Vagina (tissue), 2 donors: ENCODE results near the gene SCAF1. TPM values are rescaled to one million over a fixed set of nuclear protein-coding genes. Genes with fewer than 3 reads are reported as not detected.
"Not testable (repeated sequence)": the region's sequence is repeated elsewhere in the genome, so short reads cannot be mapped to it uniquely, and the experiment has no call there.

Experiments
- DNase-seq, 2 donors: peaks; one replicate each; pipeline ENCODE4 v3.0.0-alpha.2; 2017; ENCODE audit errors: extremely low spot score in 2 of 2
- H3K27ac ChIP-seq: fragments of 200-600 bp; sonication (generic); one replicate; pipeline ENCODE4 v1.5.1; 2019
- H3K27me3 ChIP-seq: fragments of 200-600 bp; sonication (generic); one replicate; pipeline ENCODE4 v1.5.1; 2019
- H3K36me3 ChIP-seq, 2 donors: fragments of 200-600 bp; sonication (generic); one replicate each; pipeline ENCODE4 v1.5.1; 2017 to 2019
- H3K4me1 ChIP-seq: fragments of 200-600 bp; sonication (generic); one replicate; pipeline ENCODE4 v1.5.1; 2019
- H3K4me3 ChIP-seq, 2 donors: fragments of 200-600 bp; sonication (generic); 1 replicate in 1 of 2; 2 replicates in 1 of 2; pipeline ENCODE4 v1.5.1; 2016 to 2019
- H3K9me3 ChIP-seq: fragments of 200-600 bp; sonication (generic); one replicate; pipeline ENCODE4 v1.5.1; 2019
- POLR2A ChIP-seq, 2 donors: fragments of 450-650 bp; IDR thresholded peaks; one replicate each; pipeline ENCODE4 v1.6.1; 2017; ENCODE audit warnings: antibody characterized with exemption in 2 of 2, mild to moderate bottlenecking in 2 of 2, moderate library complexity in 2 of 2
- POLR2AphosphoS5 ChIP-seq, 2 donors: sonication (generic); formaldehyde crosslinking; IDR thresholded peaks; one replicate each; pipeline ENCODE4 v1.9.0; 2017; ENCODE audit warnings: antibody characterized with exemption in 2 of 2, mild to moderate bottlenecking in 2 of 2, low read depth in 1 of 2; ENCODE audit not compliant: insufficient read depth in 1 of 2
- intact Hi-C: fragments of 100-400 bp; cut with DNase I; formaldehyde crosslinking; loops from one replicate; pipeline ENCODE4 v1.15.1; 2023
- total RNA-seq: library from RNA; depleted of rRNA; stranded (reverse); fragments of >200 nt; gene quantifications from one replicate; pipeline ENCODE4 v1.2.3, GENCODE V29; 2016
- TF ChIP-seq, protein P1 (sequence below), 3 experiments: fragments of 450-650 bp in 2 of 3; fragments of 200-600 bp in 1 of 3; sonication (generic) in 1 of 3; IDR thresholded peaks; one replicate each; pipeline ENCODE4 v1.5.1; 2017 to 2019; ENCODE audit warnings: antibody characterized with exemption in 3 of 3, mild to moderate bottlenecking in 2 of 3, moderate library complexity in 2 of 3

Gene SCAF1
- total RNA-seq, 1 donor from 2014 or later, result 20.4 TPM

DNA sequence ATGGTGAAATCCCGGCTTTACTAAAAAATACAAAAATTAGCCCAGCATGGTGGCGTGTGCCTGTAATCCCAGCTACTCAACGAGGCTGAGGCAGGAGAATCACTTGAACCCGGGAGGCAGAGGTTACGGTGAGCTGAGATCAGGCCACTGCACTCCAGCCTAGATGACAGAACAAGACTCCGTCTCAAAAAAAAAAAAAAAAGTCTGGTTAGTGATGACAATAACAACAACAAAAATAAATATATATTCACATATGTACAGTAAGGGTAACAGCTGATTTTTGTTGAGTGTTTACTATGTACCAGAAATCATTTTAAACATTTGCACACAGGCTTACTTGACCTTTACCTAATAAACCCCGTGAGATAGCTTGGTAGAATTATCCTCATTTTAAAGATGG lies 25.1 kb upstream of the SCAF1 start:
- peaks cover 0 to 66% of the 10 kb centered on the region in 2 donors for H3K36me3 ChIP-seq
- intact Hi-C loops, result no loop called here
- H3K4me3 ChIP-seq, result no peak overlapping the region
- DNase-seq, result no peak
- no peaks in the 10 kb centered on the region for H3K27me3 ChIP-seq
- no peaks in the 10 kb centered on the region for H3K9me3 ChIP-seq
- peaks cover 16% of the 10 kb centered on the region for H3K4me1 ChIP-seq
- TF ChIP-seq, protein P1, sequence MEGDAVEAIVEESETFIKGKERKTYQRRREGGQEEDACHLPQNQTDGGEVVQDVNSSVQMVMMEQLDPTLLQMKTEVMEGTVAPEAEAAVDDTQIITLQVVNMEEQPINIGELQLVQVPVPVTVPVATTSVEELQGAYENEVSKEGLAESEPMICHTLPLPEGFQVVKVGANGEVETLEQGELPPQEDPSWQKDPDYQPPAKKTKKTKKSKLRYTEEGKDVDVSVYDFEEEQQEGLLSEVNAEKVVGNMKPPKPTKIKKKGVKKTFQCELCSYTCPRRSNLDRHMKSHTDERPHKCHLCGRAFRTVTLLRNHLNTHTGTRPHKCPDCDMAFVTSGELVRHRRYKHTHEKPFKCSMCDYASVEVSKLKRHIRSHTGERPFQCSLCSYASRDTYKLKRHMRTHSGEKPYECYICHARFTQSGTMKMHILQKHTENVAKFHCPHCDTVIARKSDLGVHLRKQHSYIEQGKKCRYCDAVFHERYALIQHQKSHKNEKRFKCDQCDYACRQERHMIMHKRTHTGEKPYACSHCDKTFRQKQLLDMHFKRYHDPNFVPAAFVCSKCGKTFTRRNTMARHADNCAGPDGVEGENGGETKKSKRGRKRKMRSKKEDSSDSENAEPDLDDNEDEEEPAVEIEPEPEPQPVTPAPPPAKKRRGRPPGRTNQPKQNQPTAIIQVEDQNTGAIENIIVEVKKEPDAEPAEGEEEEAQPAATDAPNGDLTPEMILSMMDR (IDR thresholded peaks at IDR 0.05), result no peak
- no peak for TF ChIP-seq POLR2A (IDR thresholded peaks at IDR 0.05)
- no peak for TF ChIP-seq POLR2AphosphoS5 (IDR thresholded peaks at IDR 0.05; ENCODE audit: insufficient read depth in 1 of 2, low read depth in 1 of 2)
- no peak overlapping the region for H3K27ac ChIP-seq

DNA sequence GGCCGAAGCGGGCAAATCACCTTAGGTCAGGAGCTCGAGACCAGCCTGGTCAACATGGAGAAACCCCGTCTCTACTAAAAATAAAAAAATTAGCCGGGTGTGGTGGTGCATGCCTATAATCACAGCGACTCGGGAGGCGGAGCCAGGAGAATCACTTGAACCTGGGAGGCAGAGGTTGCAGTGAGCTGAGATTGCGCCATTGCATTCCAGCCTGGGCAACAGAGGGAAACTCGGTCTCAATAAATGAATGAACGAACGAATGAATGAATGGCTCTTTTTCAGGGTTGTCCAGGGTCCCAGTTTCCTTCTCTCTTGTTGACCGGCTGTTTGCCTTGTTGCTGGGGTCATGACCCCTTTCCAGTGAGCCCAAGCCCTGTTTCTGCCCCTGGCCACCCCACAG lies 24.1 kb upstream of the SCAF1 start:
- H3K36me3 ChIP-seq, result peaks cover 0 to 68% of the 10 kb centered on the region in 2 donors

DNA sequence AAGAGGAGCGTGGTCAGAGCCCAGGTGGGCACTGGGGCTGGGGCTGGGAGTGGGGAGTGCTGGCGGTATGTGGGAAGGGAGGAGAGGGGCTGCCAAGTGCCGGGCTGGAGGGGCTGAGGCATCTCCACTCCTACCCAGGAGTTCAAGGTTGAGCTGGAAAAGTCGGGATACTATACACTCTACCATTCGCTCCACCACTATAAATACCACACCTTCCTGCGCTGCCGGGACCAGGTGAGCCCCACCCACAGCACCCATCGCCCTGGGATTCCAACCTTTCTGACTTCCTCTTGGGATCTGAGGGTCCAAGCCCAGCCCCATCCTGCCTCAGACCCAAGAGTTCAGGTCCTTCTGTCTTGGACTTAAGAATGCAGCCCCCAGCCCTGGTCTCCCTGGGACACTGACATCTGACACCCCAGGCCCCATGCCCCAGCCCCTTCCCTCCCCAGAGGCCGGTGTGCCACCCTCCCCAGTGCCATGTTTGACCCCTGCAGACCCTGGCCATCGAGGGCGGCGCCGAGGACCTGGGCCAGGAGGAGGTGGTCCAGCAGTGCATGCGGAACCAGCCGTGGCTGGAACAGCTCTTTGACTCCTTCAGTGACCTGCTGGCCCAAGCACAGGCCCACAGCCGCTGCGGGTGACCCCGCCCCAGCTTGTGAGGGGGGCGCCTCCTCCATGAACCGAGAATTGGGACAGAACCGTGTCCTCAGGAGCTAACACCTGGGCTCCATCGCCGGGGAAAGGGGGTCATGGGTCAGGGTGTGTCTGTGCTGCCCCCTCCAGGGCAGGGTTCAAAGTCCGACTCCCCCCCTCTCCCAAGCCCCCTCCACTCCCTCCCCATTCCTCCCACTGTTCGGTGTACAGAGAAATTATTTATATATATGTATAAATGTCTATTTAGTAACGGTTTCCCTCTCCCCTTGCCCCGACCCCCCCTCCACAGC lies 16.8 kb upstream of the SCAF1 start:
- TF ChIP-seq, protein P1 (IDR thresholded peaks at IDR 0.05), result no peak
- TF ChIP-seq POLR2A (IDR thresholded peaks at IDR 0.05) (no peak), POLR2AphosphoS5 (IDR thresholded peaks at IDR 0.05; ENCODE audit: insufficient read depth in 1 of 2, low read depth in 1 of 2) (no peak)
- no peak for DNase-seq
- Histone ChIP-seq H3K27me3 (no peaks in the 10 kb centered on the region), H3K4me1 (no peaks in the 10 kb centered on the region), H3K36me3 (peaks cover 0 to 33% of the 10 kb centered on the region in 2 donors), H3K4me3 (no peak overlapping the region), H3K27ac (no peak overlapping the region), H3K9me3 (no peaks in the 10 kb centered on the region)
- intact Hi-C loops, result no loop called here

More for the DNA sequence above, 24.1 kb upstream of the SCAF1 start:
- H3K4me3 ChIP-seq, intact Hi-C loops, H3K27ac ChIP-seq, H3K27me3 ChIP-seq, DNase-seq, H3K9me3 ChIP-seq: not testable (repeated sequence)
- peaks cover 16% of the 10 kb centered on the region for H3K4me1 ChIP-seq

DNA sequence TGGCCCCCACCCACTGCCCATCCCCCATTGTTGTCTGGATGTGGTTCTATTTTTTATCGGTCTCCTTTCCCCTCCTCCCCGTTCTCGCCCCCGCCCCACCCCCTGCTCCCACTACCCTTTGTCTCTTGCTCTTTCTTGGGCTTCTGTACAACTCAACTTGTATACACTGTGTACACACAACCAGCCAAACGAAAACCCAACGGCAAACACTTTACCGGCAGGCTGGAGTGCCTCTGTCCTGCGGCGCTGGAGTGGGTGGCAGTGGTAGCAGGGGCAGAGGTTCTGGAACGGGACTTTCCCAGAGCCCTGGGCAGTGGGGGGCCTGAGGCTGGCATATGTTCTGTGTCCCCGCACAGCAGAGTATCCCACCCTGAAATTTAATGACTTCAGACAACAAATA lies 15.8 kb upstream of the SCAF1 start:
- Histone ChIP-seq H3K27ac (no peak overlapping the region), H3K4me3 (no peak overlapping the region), H3K4me1 (peaks cover 8% of the 10 kb centered on the region), H3K9me3 (no peaks in the 10 kb centered on the region), H3K36me3 (peaks cover 0 to 29% of the 10 kb centered on the region in 2 donors), H3K27me3 (no peaks in the 10 kb centered on the region)
- no peak for DNase-seq
- TF ChIP-seq, protein P1 (IDR thresholded peaks at IDR 0.05), result no peak
- TF ChIP-seq POLR2AphosphoS5 (IDR thresholded peaks at IDR 0.05; ENCODE audit: insufficient read depth in 1 of 2, low read depth in 1 of 2) (no peak), POLR2A (IDR thresholded peaks at IDR 0.05) (no peak)
- intact Hi-C loops, result no loop called here

DNA sequence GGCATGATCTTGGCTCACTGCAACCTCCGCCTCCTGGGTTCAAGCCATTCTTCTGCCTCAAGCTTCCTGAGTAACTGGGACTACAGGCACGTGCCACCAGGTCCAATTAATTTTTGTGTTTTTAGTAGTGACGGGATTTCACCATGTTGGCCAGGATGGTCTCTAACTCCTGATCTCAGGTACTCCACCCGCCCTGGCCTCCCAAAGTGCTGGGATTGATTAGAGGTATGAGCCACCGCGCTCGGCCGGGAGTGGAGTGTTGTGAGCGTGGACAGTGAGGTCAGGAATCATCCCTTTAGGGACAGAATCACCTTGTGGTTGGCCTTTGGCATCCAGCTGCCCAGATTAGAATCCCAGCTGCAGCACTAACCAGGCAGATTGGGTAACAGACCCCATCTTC lies 12.3 kb upstream of the SCAF1 start:
- Histone ChIP-seq H3K27ac (no peak overlapping the region), H3K36me3 (peaks cover 0 to 19% of the 10 kb centered on the region in 2 donors), H3K4me1 (peaks cover 13% of the 10 kb centered on the region), H3K9me3 (no peaks in the 10 kb centered on the region), H3K27me3 (no peaks in the 10 kb centered on the region), H3K4me3 (no peak overlapping the region)
- TF ChIP-seq POLR2AphosphoS5 (IDR thresholded peaks at IDR 0.05; ENCODE audit: insufficient read depth in 1 of 2, low read depth in 1 of 2) (no peak), POLR2A (IDR thresholded peaks at IDR 0.05) (no peak)
- TF ChIP-seq, protein P1 (IDR thresholded peaks at IDR 0.05), result no peak
- no peak for DNase-seq
- intact Hi-C loops, result no loop called here
